ENCODE results near the gene COL23A1. TPM values are rescaled to one million over a fixed set of nuclear protein-coding genes. Genes with fewer than 3 reads are reported as not detected.

Gene COL23A1
- polyA plus RNA-seq, 4 donors, result 5.8 to 13.4 (median 7.7) TPM

DNA sequence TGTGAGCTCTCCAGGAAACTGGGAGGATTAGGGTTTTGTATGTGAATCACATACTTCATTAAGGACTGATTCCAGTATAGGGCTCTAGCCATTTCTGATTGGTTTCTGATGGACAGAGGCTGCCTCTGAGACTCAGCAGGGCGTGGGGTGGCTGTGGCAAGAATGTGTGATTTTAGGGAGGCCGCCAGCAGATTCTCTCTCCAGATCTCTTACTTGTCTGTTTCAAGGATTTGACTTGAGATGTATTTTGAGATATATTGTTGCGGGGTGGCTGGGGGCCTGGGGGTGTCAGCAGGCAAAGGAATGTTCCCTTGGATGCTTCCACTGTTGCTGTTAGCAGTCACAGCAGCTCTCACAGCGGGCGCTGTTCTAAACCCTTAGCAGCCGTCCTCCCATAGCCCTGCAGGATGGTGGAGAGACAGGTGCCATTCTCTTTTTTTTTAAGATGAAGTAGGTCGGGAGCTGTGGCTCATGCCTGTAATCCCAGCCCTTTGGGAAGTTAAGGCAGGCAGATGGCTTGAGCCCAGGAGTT lies 393.8 kb downstream of the COL23A1 start:
- DNase-seq (ENCODE audit: low read depth in 4 of 4, low spot score in 3 of 4), result no peak

DNA sequence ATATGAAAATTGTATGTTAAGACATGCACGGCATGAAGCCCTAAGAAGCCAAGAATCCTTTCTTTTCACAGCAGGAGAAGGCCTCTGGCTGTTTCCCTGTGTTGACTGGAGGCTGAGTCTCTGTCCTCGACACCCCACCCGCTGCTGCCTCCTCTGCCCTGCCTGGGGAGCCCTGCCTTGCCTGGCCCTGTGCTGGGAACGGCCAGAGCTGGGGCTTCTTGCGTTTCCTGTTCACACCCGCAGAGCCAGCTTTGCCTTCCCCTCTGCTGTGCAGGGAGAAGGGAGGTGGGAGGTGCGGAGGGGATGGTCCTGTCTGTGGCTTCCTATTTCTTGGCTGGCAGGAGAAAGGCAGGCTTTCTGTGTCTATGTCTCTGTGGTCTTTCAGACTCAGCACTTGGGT lies 396.2 kb downstream of the COL23A1 start:
- no peak for DNase-seq (ENCODE audit: low read depth in 4 of 4, low spot score in 3 of 4)

DNA sequence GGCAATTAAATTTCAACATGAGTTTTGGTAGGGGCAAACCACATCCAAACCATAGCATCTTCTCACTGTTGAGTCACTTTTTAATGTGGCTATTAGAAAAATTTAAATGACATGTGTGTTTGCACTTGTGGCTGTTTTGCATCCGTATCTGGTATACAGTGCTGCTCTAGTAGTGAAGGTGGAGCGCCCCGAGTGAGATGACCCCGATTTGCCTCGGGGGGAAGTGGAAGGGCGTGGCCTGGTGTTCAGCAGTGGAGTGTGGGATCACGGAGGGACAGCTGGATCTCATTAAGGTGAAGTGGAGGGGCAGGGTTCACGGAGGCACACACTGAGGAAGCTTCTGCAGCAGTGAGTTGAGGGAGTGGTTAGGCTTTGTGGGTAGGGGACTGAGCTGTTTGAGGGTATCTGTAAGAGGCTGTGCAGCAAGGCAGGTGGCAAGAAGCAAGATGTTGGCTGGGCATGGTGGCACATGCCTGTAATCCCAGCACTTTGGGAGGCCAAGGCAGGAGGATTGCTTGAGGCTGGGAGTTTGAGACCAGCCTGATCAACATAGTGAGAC lies 396.9 kb downstream of the COL23A1 start:
- DNase-seq (ENCODE audit: low read depth in 4 of 4, low spot score in 3 of 4), result no peak

DNA sequence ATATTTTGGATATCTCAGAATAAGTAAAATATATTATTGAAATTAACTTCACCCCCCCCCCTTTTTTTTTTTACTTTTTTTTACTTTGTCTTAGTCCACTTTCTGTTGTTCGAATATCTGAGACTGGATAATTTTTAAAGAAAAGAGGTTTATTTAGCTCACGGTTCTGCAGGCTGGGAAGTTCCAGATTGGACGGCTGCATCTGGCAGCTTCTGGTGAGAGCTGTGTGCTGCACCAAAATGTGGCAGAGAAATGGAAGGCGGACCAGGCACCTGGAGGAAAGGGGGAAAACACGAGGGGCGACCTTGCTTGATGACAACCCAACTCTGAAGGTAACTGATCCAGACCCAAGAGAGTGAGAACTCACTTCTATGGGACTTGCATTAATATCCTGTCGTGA lies 397.4 kb downstream of the COL23A1 start:
- DNase-seq (ENCODE audit: low read depth in 4 of 4, low spot score in 3 of 4), result no peak

DNA sequence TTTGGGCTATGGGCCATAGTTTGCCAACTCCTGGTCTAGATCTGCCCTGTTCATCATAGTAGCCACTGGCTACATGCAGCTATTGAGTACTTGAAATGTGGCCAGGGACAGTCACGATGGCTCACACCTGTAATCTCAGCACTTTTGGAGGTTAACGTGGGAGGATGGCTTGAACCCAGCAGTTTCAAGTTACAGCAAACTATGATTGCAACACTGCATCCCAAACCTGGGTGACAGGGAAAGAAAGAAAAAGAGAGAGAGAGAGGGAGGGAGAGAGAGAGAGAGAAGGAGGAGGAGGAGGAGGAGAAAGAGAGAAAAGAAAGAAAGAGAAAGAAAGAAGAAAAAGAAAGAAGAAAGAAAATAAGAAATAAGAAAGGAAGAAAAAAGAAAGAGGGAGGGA lies 397.9 kb downstream of the COL23A1 start:
- DNase-seq (ENCODE audit: low read depth in 4 of 4, low spot score in 3 of 4), result no peak

DNA sequence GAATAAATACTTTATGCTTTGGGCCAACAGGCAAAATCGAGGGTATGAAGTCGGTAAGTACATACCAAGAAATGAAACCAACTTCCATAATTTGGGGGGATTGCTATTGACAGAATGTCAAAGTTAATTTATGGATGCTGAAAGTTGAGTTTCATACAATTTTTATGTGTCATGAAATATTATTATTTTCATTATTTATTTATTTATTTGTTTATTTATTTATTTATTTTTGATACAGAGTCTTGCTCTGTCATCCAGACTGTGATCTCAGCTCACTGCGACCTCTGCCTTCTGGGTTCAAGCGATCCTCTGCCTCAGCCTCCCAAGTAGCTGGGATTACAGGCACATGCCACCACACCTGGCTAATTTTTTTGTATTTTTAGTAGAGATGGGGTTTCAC lies 398.5 kb downstream of the COL23A1 start:
- DNase-seq (ENCODE audit: low read depth in 4 of 4, low spot score in 3 of 4), result no peak

DNA sequence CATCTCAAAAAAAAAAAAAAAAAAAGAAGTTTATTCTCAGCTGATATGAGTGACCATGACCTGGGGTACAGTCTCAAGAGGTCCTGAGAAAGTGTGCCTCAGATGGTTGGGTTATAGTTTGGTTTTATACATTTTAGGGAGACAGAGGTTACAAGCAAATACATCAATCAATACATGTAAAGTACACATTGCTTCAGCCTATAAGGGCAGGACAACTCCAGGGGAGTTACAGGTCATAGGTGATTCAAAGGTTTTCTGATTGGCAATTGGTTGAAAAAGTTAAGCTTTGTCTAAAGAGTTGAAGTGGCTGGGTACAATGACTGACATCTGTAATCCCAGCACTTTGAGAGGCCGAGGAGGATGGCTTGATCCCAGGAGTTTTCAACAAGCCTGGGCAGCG lies 400.8 kb downstream of the COL23A1 start:
- no peak for DNase-seq (ENCODE audit: low read depth in 4 of 4, low spot score in 3 of 4)

Other genes starting within 250 kb of the COL23A1 start
- gene CLK4, start 36.7 kb upstream of the COL23A1 start, polyA plus RNA-seq (ENCODE audit: insufficient read length in 4 of 4), result 10 to 100 TPM; 56.0 to 73.6 (median 67.3) TPM
- gene ZNF354A, start 140.3 kb upstream of the COL23A1 start, polyA plus RNA-seq (ENCODE audit: insufficient read length in 4 of 4), result 10 to 100 TPM; 19.3 to 26.4 (median 23.5) TPM